ENCODE measurements around the gene MACROD2.

The MACROD2 gene

DNA sequence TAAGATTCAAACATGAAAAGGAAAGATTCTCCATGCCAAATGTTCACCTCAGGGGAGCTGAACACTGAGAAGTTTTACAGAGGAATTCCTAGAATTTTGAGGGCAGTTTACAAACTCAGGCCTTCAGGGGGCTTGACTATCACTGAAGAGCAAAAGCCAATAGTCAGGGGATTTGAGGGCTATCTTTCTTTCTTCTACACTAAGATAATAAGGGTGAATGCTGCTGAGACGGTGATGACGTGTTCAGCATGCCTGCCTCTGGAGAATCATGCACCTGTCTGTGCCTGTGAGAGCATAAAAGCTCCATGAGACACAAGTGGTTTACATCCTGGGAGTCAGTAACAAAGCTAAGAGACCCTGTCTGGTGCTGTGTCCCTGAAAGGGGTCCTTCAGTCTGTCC is 1492.4 kb downstream of the MACROD2 start:
- Histone ChIP-seq H3K27ac (no peak overlapping the region), H3K4me1 (no peaks in the 10 kb centered on the region), H3K4me3 (ENCODE audit: low read depth, low read length) (no peak overlapping the region), H3K27me3 (ENCODE audit: control insufficient read depth, insufficient read depth, low read length) (no peaks in the 10 kb centered on the region), H2AFZ (no peak overlapping the region), H3K4me2 (ENCODE audit: low read length) (no peak overlapping the region), H3K9me3 (ENCODE audit: control insufficient read depth, low read length) (no peaks in the 10 kb centered on the region), H3K36me3 (ENCODE audit: control insufficient read depth, insufficient read depth, low read length) (no peaks in the 10 kb centered on the region), H3K9ac (no peak overlapping the region), H3K79me2 (no peaks in the 10 kb centered on the region)
- TF ChIP-seq, protein P1, sequence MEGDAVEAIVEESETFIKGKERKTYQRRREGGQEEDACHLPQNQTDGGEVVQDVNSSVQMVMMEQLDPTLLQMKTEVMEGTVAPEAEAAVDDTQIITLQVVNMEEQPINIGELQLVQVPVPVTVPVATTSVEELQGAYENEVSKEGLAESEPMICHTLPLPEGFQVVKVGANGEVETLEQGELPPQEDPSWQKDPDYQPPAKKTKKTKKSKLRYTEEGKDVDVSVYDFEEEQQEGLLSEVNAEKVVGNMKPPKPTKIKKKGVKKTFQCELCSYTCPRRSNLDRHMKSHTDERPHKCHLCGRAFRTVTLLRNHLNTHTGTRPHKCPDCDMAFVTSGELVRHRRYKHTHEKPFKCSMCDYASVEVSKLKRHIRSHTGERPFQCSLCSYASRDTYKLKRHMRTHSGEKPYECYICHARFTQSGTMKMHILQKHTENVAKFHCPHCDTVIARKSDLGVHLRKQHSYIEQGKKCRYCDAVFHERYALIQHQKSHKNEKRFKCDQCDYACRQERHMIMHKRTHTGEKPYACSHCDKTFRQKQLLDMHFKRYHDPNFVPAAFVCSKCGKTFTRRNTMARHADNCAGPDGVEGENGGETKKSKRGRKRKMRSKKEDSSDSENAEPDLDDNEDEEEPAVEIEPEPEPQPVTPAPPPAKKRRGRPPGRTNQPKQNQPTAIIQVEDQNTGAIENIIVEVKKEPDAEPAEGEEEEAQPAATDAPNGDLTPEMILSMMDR (IDR thresholded peaks at IDR 0.05): no peak

DNA sequence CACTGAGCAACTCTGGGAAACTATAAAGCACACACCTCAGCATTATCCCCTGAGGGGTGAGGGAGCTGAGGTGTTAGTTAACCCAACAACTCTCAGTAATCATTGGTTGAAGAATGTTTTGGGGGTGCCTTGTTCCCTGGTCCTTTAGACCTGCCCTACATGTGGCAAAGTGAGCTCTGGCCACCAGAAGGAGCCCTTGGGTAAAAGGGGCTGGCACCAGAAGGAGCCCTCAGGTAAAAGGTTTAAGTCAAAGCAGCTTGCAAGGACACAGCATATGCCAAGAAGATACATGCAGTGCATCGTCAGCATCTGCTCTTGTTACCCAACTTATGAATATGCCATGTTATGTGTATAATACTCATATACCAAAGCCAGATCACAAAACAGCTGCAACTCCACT is 1496.3 kb downstream of the MACROD2 start:
- H3K27ac ChIP-seq: no peak overlapping the region
- H3K4me1 ChIP-seq: no peaks in the 10 kb centered on the region
- TF ChIP-seq, protein P1 (IDR thresholded peaks at IDR 0.05): peak; percentile 39
- no peak overlapping the region for H2AFZ ChIP-seq
- H3K9me3 ChIP-seq (ENCODE audit: control insufficient read depth, low read length): no peaks in the 10 kb centered on the region
- H3K4me2 ChIP-seq (ENCODE audit: low read length): no peak overlapping the region
- H3K36me3 ChIP-seq (ENCODE audit: control insufficient read depth, insufficient read depth, low read length): no peaks in the 10 kb centered on the region
- no peak overlapping the region for H3K4me3 ChIP-seq (ENCODE audit: low read depth, low read length)
- no peak overlapping the region for H3K9ac ChIP-seq
- no peaks in the 10 kb centered on the region for H3K27me3 ChIP-seq (ENCODE audit: control insufficient read depth, insufficient read depth, low read length)
- H3K79me2 ChIP-seq: no peaks in the 10 kb centered on the region

DNA sequence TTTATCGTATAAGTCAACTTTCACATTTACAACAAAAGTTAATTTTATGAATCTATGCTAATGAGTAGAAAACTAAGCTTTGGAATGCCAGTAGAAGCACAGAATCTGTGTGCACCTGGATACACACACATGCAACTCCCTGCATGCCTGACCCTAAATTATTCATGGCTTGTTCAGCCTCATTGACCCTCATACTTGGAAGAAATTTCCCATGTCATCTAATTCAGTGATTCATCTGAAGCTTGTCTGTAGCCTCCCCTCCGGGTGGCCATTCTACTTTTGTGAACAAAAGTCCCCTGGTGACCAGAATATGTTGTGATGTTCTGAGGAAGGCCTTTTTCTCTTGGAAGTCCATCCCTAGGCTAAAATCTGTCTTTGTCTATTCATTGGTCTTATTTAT is 1499.5 kb downstream of the MACROD2 start:
- H3K79me2 ChIP-seq: no peaks in the 10 kb centered on the region
- no peak overlapping the region for H2AFZ ChIP-seq
- H3K9me3 ChIP-seq (ENCODE audit: control insufficient read depth, low read length): no peaks in the 10 kb centered on the region
- no peaks in the 10 kb centered on the region for H3K27me3 ChIP-seq (ENCODE audit: control insufficient read depth, insufficient read depth, low read length)
- H3K9ac ChIP-seq: no peak overlapping the region
- H3K36me3 ChIP-seq (ENCODE audit: control insufficient read depth, insufficient read depth, low read length): no peaks in the 10 kb centered on the region
- no peak overlapping the region for H3K4me3 ChIP-seq (ENCODE audit: low read depth, low read length)
- TF ChIP-seq, protein P1 (IDR thresholded peaks at IDR 0.05): no peak
- H3K4me1 ChIP-seq: no peaks in the 10 kb centered on the region
- H3K4me2 ChIP-seq (ENCODE audit: low read length): no peak overlapping the region
- no peak overlapping the region for H3K27ac ChIP-seq

DNA sequence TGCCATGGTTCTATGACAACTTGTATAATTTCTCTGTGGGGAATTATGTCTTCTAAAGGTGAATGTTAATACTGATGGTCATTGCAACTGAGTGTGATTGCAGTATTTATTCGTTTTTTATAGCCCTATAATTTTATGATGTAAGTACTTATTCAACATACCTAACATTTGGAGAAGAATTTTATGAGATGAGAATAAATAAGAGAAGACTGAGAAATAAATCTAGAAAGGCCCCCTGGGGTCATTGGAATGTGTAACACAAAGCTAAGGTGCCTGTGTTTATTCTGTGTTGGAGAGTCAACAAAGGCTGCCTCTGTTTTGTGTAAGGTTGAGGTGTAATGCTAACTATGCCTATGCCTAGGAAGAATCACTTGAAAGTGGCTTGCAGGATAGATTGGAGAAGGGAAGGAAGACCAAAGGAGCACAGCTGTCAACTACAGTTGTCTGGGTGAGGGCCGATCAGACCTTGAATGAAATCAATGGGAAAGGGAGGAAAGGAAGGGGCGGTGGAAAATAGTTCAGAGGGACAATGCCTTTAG is 1501.3 kb downstream of the MACROD2 start:
- TF ChIP-seq, protein P1 (IDR thresholded peaks at IDR 0.05): no peak
- Histone ChIP-seq H3K36me3 (ENCODE audit: control insufficient read depth, insufficient read depth, low read length) (no peaks in the 10 kb centered on the region), H3K27ac (no peak overlapping the region), H3K4me3 (ENCODE audit: low read depth, low read length) (no peak overlapping the region), H3K79me2 (no peaks in the 10 kb centered on the region), H3K9ac (no peak overlapping the region), H3K4me1 (no peaks in the 10 kb centered on the region), H3K4me2 (ENCODE audit: low read length) (no peak overlapping the region), H3K27me3 (ENCODE audit: control insufficient read depth, insufficient read depth, low read length) (no peaks in the 10 kb centered on the region), H3K9me3 (ENCODE audit: control insufficient read depth, low read length) (no peaks in the 10 kb centered on the region), H2AFZ (no peak overlapping the region)

DNA sequence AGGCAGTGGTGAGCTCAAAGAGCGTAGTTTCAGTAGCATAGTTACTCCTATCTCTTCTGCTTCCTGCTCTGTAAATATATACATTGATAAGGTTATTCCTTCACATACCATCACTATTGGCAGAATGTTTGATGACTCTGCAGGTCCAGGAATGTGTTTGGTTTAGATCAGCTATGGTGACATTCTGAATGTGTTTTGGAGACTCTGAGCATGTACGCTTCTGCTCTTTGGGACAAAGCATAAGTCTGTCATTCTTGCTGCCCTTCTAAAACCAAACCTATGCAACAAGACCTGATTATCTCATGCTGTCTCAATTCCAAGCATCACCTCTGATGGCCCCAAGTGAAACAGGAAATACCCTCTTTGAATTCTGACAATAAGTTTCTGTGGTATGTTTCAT is 1503.6 kb downstream of the MACROD2 start:
- no peaks in the 10 kb centered on the region for H3K79me2 ChIP-seq
- TF ChIP-seq, protein P1 (IDR thresholded peaks at IDR 0.05): no peak
- H3K27ac ChIP-seq: no peak overlapping the region
- H3K9me3 ChIP-seq (ENCODE audit: control insufficient read depth, low read length): no peaks in the 10 kb centered on the region
- no peak overlapping the region for H3K4me3 ChIP-seq (ENCODE audit: low read depth, low read length)
- H2AFZ ChIP-seq: no peak overlapping the region
- no peaks in the 10 kb centered on the region for H3K36me3 ChIP-seq (ENCODE audit: control insufficient read depth, insufficient read depth, low read length)
- no peaks in the 10 kb centered on the region for H3K4me1 ChIP-seq
- no peaks in the 10 kb centered on the region for H3K27me3 ChIP-seq (ENCODE audit: control insufficient read depth, insufficient read depth, low read length)
- no peak overlapping the region for H3K9ac ChIP-seq
- no peak overlapping the region for H3K4me2 ChIP-seq (ENCODE audit: low read length)

Measured in parathyroid adenoma (tissue), 2 donors.